ENCODE data around the gene MOB3B. TPM values are rescaled to one million over a fixed set of nuclear protein-coding genes. Genes with fewer than 3 reads are reported as not detected.

The MOB3B gene
- total RNA-seq, 1 donor from 2014 or later, result 10.0 TPM

DNA sequence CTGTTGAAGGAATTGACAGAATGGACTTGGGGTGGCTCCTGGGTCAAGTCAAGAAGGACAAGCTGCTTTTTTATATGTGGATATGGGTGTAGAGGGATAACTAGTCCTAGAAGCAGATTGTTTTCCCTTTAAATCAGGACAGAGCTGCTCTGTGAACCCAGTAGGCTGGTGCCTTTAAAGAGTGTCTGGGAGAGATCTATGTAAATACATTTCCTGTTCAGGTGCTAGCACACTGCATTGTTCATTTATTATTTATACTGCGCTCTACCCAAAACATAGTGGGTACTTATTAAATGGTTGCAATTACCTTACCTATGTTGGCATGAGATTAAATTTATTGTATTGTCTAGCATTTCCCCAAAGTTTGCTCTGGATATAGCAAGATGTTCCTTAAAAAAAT lies 146.1 kb downstream of the MOB3B start:
- intact Hi-C loops (cut with micrococcal nuclease), result loop anchor here (1.0 to 2.0 kb wide), 2 partner anchors 10 to 17 kb away; no protein-coding TSS in a partner anchor
- Mint-ChIP-seq H3K4me1 (peaks cover 95% of the 10 kb centered on the region), H3K4me3 (peak overlapping the region; percentile 66), H3K9me3 (no peaks in the 10 kb centered on the region), H3K27ac (peak overlapping the region; percentile 81), H3K36me3 (ENCODE audit: low read depth) (no peaks in the 10 kb centered on the region), H3K27me3 (no peaks in the 10 kb centered on the region)
- CTCF ChIA-PET, result no interaction called here
- POLR2A ChIA-PET, result interaction anchor here (1.1 to 1.5 kb wide), 2 partner anchors 10 to 14 kb away, joined by 3 to 4 read pairs; no protein-coding TSS in a partner anchor
- no peak for DNase-seq
- TF ChIP-seq, protein P1, sequence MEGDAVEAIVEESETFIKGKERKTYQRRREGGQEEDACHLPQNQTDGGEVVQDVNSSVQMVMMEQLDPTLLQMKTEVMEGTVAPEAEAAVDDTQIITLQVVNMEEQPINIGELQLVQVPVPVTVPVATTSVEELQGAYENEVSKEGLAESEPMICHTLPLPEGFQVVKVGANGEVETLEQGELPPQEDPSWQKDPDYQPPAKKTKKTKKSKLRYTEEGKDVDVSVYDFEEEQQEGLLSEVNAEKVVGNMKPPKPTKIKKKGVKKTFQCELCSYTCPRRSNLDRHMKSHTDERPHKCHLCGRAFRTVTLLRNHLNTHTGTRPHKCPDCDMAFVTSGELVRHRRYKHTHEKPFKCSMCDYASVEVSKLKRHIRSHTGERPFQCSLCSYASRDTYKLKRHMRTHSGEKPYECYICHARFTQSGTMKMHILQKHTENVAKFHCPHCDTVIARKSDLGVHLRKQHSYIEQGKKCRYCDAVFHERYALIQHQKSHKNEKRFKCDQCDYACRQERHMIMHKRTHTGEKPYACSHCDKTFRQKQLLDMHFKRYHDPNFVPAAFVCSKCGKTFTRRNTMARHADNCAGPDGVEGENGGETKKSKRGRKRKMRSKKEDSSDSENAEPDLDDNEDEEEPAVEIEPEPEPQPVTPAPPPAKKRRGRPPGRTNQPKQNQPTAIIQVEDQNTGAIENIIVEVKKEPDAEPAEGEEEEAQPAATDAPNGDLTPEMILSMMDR (IDR thresholded peaks at IDR 0.05), result no peak
- ATAC-seq (ENCODE audit: low read depth), result peak; percentile 39

DNA sequence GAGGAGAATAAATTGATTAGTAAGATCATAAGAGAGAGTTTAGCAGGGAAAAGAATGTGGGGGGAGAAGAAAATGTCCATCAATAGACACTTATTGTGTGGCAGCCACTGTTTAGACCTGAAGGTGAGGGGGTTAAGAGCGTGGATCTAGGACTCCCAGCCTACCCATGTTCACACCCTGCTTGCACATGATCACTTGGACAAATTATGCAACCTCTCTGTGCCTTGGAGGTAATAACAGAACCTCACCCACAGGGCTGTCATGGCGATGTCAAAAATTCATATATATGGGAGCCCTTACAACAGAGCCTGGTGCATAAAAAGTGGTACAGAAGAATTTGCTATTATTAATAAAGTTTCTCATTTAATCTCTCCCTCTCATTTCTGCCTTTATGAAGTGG lies 146.6 kb downstream of the MOB3B start:
- H3K9me3 Mint-ChIP-seq, result no peaks in the 10 kb centered on the region
- H3K27ac Mint-ChIP-seq, result peak overlapping the region; percentile 81
- POLR2A ChIA-PET, result interaction anchor here (1.5 kb wide), 1 partner anchor 14 kb away, joined by 3 read pairs; no protein-coding TSS in a partner anchor
- CTCF ChIA-PET, result no interaction called here
- H3K36me3 Mint-ChIP-seq (ENCODE audit: low read depth), result no peaks in the 10 kb centered on the region
- TF ChIP-seq, protein P1 (IDR thresholded peaks at IDR 0.05), result no peak
- H3K4me1 Mint-ChIP-seq, result peaks cover 97% of the 10 kb centered on the region
- ATAC-seq (ENCODE audit: low read depth) (no peak), DNase-seq (no peak)
- H3K4me3 Mint-ChIP-seq, result peak overlapping the region; percentile 5
- H3K27me3 Mint-ChIP-seq, result no peaks in the 10 kb centered on the region
- intact Hi-C loops (cut with micrococcal nuclease), result loop anchor here (1.0 to 2.0 kb wide), 2 partner anchors 10 to 16 kb away; no protein-coding TSS in a partner anchor

DNA sequence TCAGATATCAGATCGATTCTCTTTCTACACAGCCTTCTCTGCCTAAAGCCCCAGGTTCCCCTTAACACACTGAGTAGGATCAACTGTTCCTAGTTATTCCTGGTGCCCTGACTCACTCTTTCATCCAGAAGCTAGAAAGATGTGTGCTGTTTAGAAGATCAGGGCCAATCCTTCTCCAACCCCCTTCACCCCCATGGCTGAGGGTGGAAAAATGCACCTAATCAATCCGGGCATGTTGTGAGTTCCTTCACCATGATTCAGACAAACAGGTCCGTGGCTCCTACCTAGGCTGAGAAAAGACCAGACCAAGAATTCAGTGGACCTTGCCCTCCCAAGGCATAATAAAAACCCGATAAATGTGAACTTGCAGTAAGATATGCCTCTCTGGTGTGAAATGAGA lies 147.3 kb downstream of the MOB3B start:
- TF ChIP-seq, protein P1 (IDR thresholded peaks at IDR 0.05), result no peak
- Mint-ChIP-seq H3K27ac (peak overlapping the region; percentile 13), H3K36me3 (ENCODE audit: low read depth) (no peaks in the 10 kb centered on the region), H3K4me1 (peaks cover 98% of the 10 kb centered on the region), H3K4me3 (no peak overlapping the region), H3K9me3 (no peaks in the 10 kb centered on the region), H3K27me3 (no peaks in the 10 kb centered on the region)
- POLR2A ChIA-PET, result interaction anchor here (0.6 kb wide), 1 partner anchor 89 kb away, joined by 3 read pairs; no protein-coding TSS in a partner anchor
- intact Hi-C loops (cut with micrococcal nuclease), result loop anchor here (2.0 kb wide), 1 partner anchor 16 kb away; no protein-coding TSS in a partner anchor
- CTCF ChIA-PET, result interaction anchor here (2.6 kb wide), 1 partner anchor 147 kb away, joined by 8 read pairs; the partner anchor contains the start of gene MOB3B
- ATAC-seq (ENCODE audit: low read depth) (no peak), DNase-seq (no peak)

DNA sequence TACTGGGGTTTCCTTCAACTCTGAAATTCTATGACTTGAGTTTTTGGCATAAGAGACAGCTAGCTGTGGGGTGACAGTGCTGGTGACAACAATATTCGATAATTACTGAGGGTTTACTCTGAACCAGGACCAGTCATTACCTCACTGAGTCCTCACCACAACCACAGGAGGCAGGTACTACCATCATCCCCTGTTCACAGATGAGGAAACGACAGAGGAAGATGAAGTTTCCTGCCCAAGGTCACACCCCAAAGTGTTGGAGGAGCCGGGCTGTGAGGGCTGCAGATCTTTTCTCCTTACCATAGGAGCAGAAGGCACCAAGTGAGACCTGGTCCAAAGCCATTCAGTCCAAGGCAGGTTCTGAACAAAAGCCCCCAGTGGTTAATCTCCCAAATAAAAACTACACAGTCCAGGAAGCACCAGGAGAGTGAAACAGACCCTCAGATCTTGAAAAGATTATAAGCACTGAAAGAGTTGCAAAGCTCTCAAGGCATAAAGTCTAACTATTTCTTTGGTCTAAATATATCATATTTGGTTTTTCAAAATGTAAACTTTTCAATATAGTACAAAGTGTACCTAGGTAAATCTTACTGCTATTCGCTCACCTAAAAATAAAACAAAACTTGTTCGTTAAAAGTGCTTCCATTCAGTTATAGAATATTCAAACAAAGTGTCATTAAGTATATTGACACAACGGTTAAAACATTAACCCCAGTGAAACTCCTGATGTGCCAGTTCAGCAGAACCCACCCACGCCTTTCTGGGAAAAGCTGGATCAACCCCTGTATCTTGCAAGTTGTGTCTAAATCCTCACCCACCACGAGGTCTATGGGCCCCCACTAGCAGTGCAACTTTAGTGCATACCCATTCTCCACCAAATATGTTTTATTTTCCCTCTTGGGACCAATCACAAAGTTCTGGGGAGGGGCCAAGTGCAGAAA lies 150.0 kb downstream of the MOB3B start:
- ChIA-PET CTCF (interaction anchor here (0.8 to 3.5 kb wide), 4 partner anchors 13 to 150 kb away, joined by 3 to 18 read pairs (median 7); partner anchors contain the start of gene MOB3B), POLR2A (interaction anchor here (1.0 to 3.3 kb wide), 2 partner anchors 12 to 149 kb away, joined by 3 to 37 read pairs; no protein-coding TSS in a partner anchor)
- H3K36me3 Mint-ChIP-seq (ENCODE audit: low read depth), result no peaks in the 10 kb centered on the region
- H3K4me3 Mint-ChIP-seq, result no peak overlapping the region
- no peak for DNase-seq
- intact Hi-C loops (cut with micrococcal nuclease), result loop anchor here (2.0 kb wide), 3 partner anchors 13 to 47 kb away; no protein-coding TSS in a partner anchor
- peaks cover 89% of the 10 kb centered on the region for H3K4me1 Mint-ChIP-seq
- no peaks in the 10 kb centered on the region for H3K9me3 Mint-ChIP-seq
- no peaks in the 10 kb centered on the region for H3K27me3 Mint-ChIP-seq
- ATAC-seq (ENCODE audit: low read depth), result peak; percentile 7
- peak overlapping the region; percentile 20 for H3K27ac Mint-ChIP-seq
- TF ChIP-seq, protein P1 (IDR thresholded peaks at IDR 0.05), result no peak

Measured in activated B cell treated with CpG ODN at 0.5 μM for 24 hours (primary cell).